Ovary (tissue), 9 donors: Measurements from ENCODE around the gene IMMP2L. TPM values are rescaled to one million over a fixed set of nuclear protein-coding genes. Genes with fewer than 3 reads are reported as not detected.

Source experiments
- DNase-seq, 5 donors: peaks; one replicate each; pipeline ENCODE4 v3.0.0-alpha.2; 2019 to 2020
- H3K27ac ChIP-seq, 2 donors: fragments of 200-600 bp; one replicate each; pipeline versions ENCODE4 v1.5.1 to v1.8.0; 2019 to 2022
- H3K27me3 ChIP-seq: fragments of 200-600 bp; one replicate; pipeline ENCODE4 v1.8.0; 2022
- H3K36me3 ChIP-seq: fragments of 200-600 bp; sonication (generic); one replicate; pipeline ENCODE4 v1.5.1; 2019
- H3K4me1 ChIP-seq: one replicate; pipeline ENCODE4 v1.8.1; 2013; ENCODE audit warnings: mild to moderate bottlenecking, moderate library complexity; ENCODE audit not compliant: insufficient read depth
- H3K4me3 ChIP-seq: fragments of 200-600 bp; sonication (generic); one replicate; pipeline ENCODE4 v1.5.1; 2017
- H3K9me3 ChIP-seq, 2 donors: fragments of 200-600 bp in 1 of 2; sonication (generic) in 1 of 2; one replicate each; pipeline versions ENCODE4 v1.5.1 to v1.8.1; 2013 to 2019; ENCODE audit warnings: mild to moderate bottlenecking in 1 of 2, moderate library complexity in 1 of 2
- CTCF ChIP-seq, 3 donors: fragments of 450-650 bp in 2 of 3; fragments of 200-600 bp in 1 of 3; IDR thresholded peaks; one replicate each; pipeline versions ENCODE4 v1.5.1 to v1.8.0; 2016 to 2022; ENCODE audit warnings: antibody characterized with exemption in 3 of 3, mild to moderate bottlenecking in 1 of 3
- EP300 ChIP-seq: sonication (generic); formaldehyde crosslinking; IDR thresholded peaks from one replicate; pipeline ENCODE4 v1.6.1; 2017; ENCODE audit warnings: antibody characterized with exemption
- POLR2A ChIP-seq: fragments of 450-650 bp; IDR thresholded peaks from one replicate; pipeline ENCODE4 v1.6.1; 2017; ENCODE audit warnings: antibody characterized with exemption, mild to moderate bottlenecking, moderate library complexity
- WGBS, 3 donors: extraction: QIAGEN DNeasy Blood & Tissue Kit in 1 of 3; methylation state at CpG; one replicate each; pipeline versions ENCODE4 v1.1.5 to v1.1.7; 2013 to 2017; 5-methylcytosine and 5-hydroxymethylcytosine counted together
- intact Hi-C, 4 donors: fragments of 100-400 bp; cut with DNase I; formaldehyde crosslinking; loops; one replicate each; pipeline versions ENCODE4 v1.11.0 to v1.15.1; 2022 to 2023
- polyA plus RNA-seq, 2 donors: library from polyadenylated mRNA; stranded (reverse); fragments of 200-250 nt in 1 of 2; fragments of 350-450 nt in 1 of 2; fragmentation: Illumina TruSeq in 1 of 2; extraction: RNeasy Lipid Tissue Mini Kit (QIAGEN cat#74804) in 1 of 2; gene quantifications; one replicate each; pipeline ENCODE4 v1.2.3, GENCODE V29; 2013 to 2014
- total RNA-seq, 7 donors: library from RNA; depleted of rRNA in 2 of 7; stranded (reverse); fragments of >200 nt in 2 of 7; fragmentation: NEBNext Ultra II Directional in 3 of 7; extraction: Animal tissue kit (Norgen Biotek cat#: 25700) in 3 of 7; gene quantifications; one replicate each; pipeline versions ENCODE4 v1.1.0 to v1.2.4, GENCODE V29; 2016 to 2023
- donor health status: DM: no; HTN: no; CAD: no; lungs with moderate emphysema.
- donor health status: DM: no; HTN: no; CAD: no.
- donor health status: Bipolar disorder and iron deficiency.
- donor health status: DM: yes; HTN: yes; CAD: no.
- donor health status: DM: no; HTN: no; CAD: no.
- donor health status: DM: yes; HTN: yes; CAD: no.

IMMP2L gene
- total and polyA plus RNA-seq, 9 donors: 19.5 to 36.9 (median 29.9) TPM

GRCh38 chr7:110962826-110963225, 599.5 kb downstream of the IMMP2L start:
- TF ChIP-seq EP300 (no peak), CTCF (IDR thresholded peaks at IDR 0.05) (no peak), POLR2A (no peak)
- Histone ChIP-seq H3K9me3 (no peaks in the 10 kb centered on the region), H3K4me3 (no peak overlapping the region), H3K36me3 (no peaks in the 10 kb centered on the region), H3K27me3 (no peaks in the 10 kb centered on the region), H3K4me1 (no peaks in the 10 kb centered on the region), H3K27ac (no peak overlapping the region)
- 79 to 87% (median 85%) methylated on average over 3 of the region's 3 CpGs for WGBS, 3 donors
- no peak for DNase-seq
- intact Hi-C loops: no loop called here

- no peaks in the 10 kb centered on the region for H3K36me3 ChIP-seq
- WGBS, 3 donors: 48 to 64% (median 56%) methylated on average over 2 of the region's 2 CpGs
- H3K27me3 ChIP-seq: no peaks in the 10 kb centered on the region
- no peak for TF ChIP-seq CTCF (IDR thresholded peaks at IDR 0.05)
- no peak for TF ChIP-seq POLR2A
- TF ChIP-seq EP300: no peak
- no peak overlapping the region for H3K27ac ChIP-seq
- intact Hi-C loops: no loop called here
- no peaks in the 10 kb centered on the region for H3K4me1 ChIP-seq
- no peak for DNase-seq
- no peak overlapping the region for H3K4me3 ChIP-seq
- no peaks in the 10 kb centered on the region for H3K9me3 ChIP-seq
Measured at GRCh38 chr7:110962374-110962773, 599.9 kb downstream of the IMMP2L start.

- intact Hi-C loops: no loop called here
- no peaks in the 10 kb centered on the region for H3K9me3 ChIP-seq
- DNase-seq: no peak
- H3K27ac ChIP-seq: no peak overlapping the region
- H3K4me1 ChIP-seq: no peaks in the 10 kb centered on the region
- no peak overlapping the region for H3K4me3 ChIP-seq
- TF ChIP-seq EP300 (no peak), POLR2A (no peak), CTCF (IDR thresholded peaks at IDR 0.05) (no peak)
- H3K27me3 ChIP-seq: no peaks in the 10 kb centered on the region
- no peaks in the 10 kb centered on the region for H3K36me3 ChIP-seq
Measured at GRCh38 chr7:110960811-110961210, 601.5 kb downstream of the IMMP2L start.

- no peaks in the 10 kb centered on the region for H3K9me3 ChIP-seq
- H3K36me3 ChIP-seq: no peaks in the 10 kb centered on the region
- DNase-seq: no peak
- TF ChIP-seq CTCF (IDR thresholded peaks at IDR 0.05): no peak
- TF ChIP-seq POLR2A: no peak
- TF ChIP-seq EP300: no peak
- no peak overlapping the region for H3K4me3 ChIP-seq
- peaks cover 8% of the 10 kb centered on the region for H3K4me1 ChIP-seq
- intact Hi-C loops: no loop called here
- no peaks in the 10 kb centered on the region for H3K27me3 ChIP-seq
- no peak overlapping the region for H3K27ac ChIP-seq
Measured at GRCh38 chr7:110948280-110948679, 614.0 kb downstream of the IMMP2L start.

GRCh38 chr7:110947408-110947807, 614.9 kb downstream of the IMMP2L start:
- intact Hi-C loops: no loop called here
- Histone ChIP-seq H3K4me1 (peaks cover 9% of the 10 kb centered on the region), H3K27me3 (no peaks in the 10 kb centered on the region), H3K9me3 (no peaks in the 10 kb centered on the region), H3K4me3 (no peak overlapping the region), H3K27ac (no peak overlapping the region), H3K36me3 (no peaks in the 10 kb centered on the region)
- no peak for DNase-seq
- 81 to 85% (median 81%) methylated on average over 3 of the region's 3 CpGs for WGBS, 3 donors
- no peak for TF ChIP-seq POLR2A
- no peak for TF ChIP-seq EP300
- no peak for TF ChIP-seq CTCF (IDR thresholded peaks at IDR 0.05)
